WTC11 (cell line): ENCODE results near the gene PDZRN3. TPM values are rescaled to one million over a fixed set of nuclear protein-coding genes. Genes with fewer than 3 reads are reported as not detected.

Experiments
- ATAC-seq: fragments of 200-7000 bp; cut with Tn5 transposase; 2 replicates; pipeline ENCODE4 v1.10.0; 2021; ENCODE audit warnings: mild to moderate bottlenecking, moderate library complexity
- CTCF ChIA-PET: fragments of 300-600 bp; sonication (Branson Sonifier 250); formaldehyde crosslinking; loops from one replicate; lab custom pipeline; 2021; ENCODE audit warnings: antibody characterized with exemption; lab: Charles Lee
- POLR2A ChIA-PET: fragments of 350-600 bp; sonication (Branson Sonifier 250); formaldehyde crosslinking; loops from one replicate; lab custom pipeline; 2021; ENCODE audit warnings: antibody characterized with exemption; lab: Charles Lee
- DNase-seq: peaks from one replicate; pipeline ENCODE4 v3.0.0; 2021; ENCODE audit warnings: low spot score
- H3K27ac Mint-ChIP-seq: 2 replicates; pipeline ENCODE4 v1.8.0; 2021; ENCODE audit warnings: mixed read lengths
- H3K27me3 Mint-ChIP-seq: 2 replicates; pipeline ENCODE4 v1.8.0; 2021; ENCODE audit warnings: low read depth, mild to moderate bottlenecking, moderate library complexity, mixed read lengths
- H3K36me3 Mint-ChIP-seq: 2 replicates; pipeline ENCODE4 v1.8.0; 2021; ENCODE audit warnings: mixed read lengths
- H3K4me1 Mint-ChIP-seq: 2 replicates; pipeline ENCODE4 v1.8.0; 2022; ENCODE audit warnings: mixed read lengths
- H3K4me3 Mint-ChIP-seq: 2 replicates; pipeline ENCODE4 v1.8.0; 2021; ENCODE audit warnings: mild to moderate bottlenecking, moderate library complexity, mixed read lengths
- H3K9me3 Mint-ChIP-seq: 2 replicates; pipeline ENCODE4 v1.8.0; 2021; ENCODE audit warnings: mixed read lengths
- ARID4B ChIP-seq: sonication (generic); formaldehyde crosslinking; IDR thresholded peaks from 2 replicates; pipeline ENCODE4 v1.8.0; 2023; ENCODE audit warnings: missing genetic modification reagents, mild to moderate bottlenecking, borderline replicate concordance
- E2F1 ChIP-seq: sonication (generic); formaldehyde crosslinking; IDR thresholded peaks from 2 replicates; pipeline ENCODE4 v1.8.0; 2022; ENCODE audit warnings: mild to moderate bottlenecking, missing genetic modification reagents
- E2F4 ChIP-seq: sonication (generic); formaldehyde crosslinking; IDR thresholded peaks from 2 replicates; pipeline ENCODE4 v1.8.1; 2022; ENCODE audit warnings: low read depth, mild to moderate bottlenecking, moderate library complexity, missing genetic modification reagents, borderline replicate concordance
- E2F5 ChIP-seq: sonication (generic); formaldehyde crosslinking; IDR thresholded peaks from 2 replicates; pipeline ENCODE4 v1.8.1; 2022; ENCODE audit warnings: mild to moderate bottlenecking, moderate library complexity, missing genetic modification reagents
- ERG ChIP-seq: fragments of 250-450 bp; sonication (Bioruptor Pico); IDR thresholded peaks from 2 replicates; pipeline ENCODE4 v1.8.0; 2021; ENCODE audit warnings: mild to moderate bottlenecking
- FOXK1 ChIP-seq: sonication (generic); formaldehyde crosslinking; IDR thresholded peaks from 2 replicates; pipeline ENCODE4 v1.8.0; 2022; ENCODE audit warnings: mild to moderate bottlenecking, moderate library complexity, missing genetic modification reagents
- IRF1 ChIP-seq: sonication (generic); formaldehyde crosslinking; IDR thresholded peaks from 2 replicates; pipeline ENCODE4 v1.8.0; 2023; ENCODE audit warnings: missing genetic modification reagents
- JAZF1 ChIP-seq: fragments of 250-450 bp; sonication (Bioruptor Pico); IDR thresholded peaks from 2 replicates; pipeline ENCODE4 v1.9.0; 2021; ENCODE audit warnings: moderate library complexity, mild to moderate bottlenecking, inconsistent platforms
- NFATC4 ChIP-seq: fragments of 250-450 bp; sonication (Bioruptor Pico); IDR thresholded peaks from 2 replicates; pipeline ENCODE4 v1.9.0; 2021; ENCODE audit warnings: mild to moderate bottlenecking
- NFE2L1 ChIP-seq: sonication (generic); formaldehyde crosslinking; IDR thresholded peaks from 2 replicates; pipeline ENCODE4 v1.8.1; 2023; ENCODE audit warnings: missing genetic modification reagents
- SP1 ChIP-seq: sonication (generic); formaldehyde crosslinking; conservative IDR thresholded peaks from 2 replicates; pipeline ENCODE4 v1.8.1; 2022; ENCODE audit warnings: missing genetic modification reagents
- TCF7 ChIP-seq: sonication (generic); formaldehyde crosslinking; IDR thresholded peaks from 2 replicates; pipeline ENCODE4 v1.8.0; 2022; ENCODE audit warnings: mild to moderate bottlenecking, low read depth, missing genetic modification reagents, moderate library complexity
- TEAD4 ChIP-seq: sonication (generic); formaldehyde crosslinking; IDR thresholded peaks from 2 replicates; pipeline ENCODE4 v1.8.0; 2022; ENCODE audit warnings: mild to moderate bottlenecking, missing genetic modification reagents
- ZMAT4 ChIP-seq: fragments of 250-450 bp; sonication (Bioruptor Pico); IDR thresholded peaks from 2 replicates; pipeline ENCODE4 v1.9.0; 2021; ENCODE audit warnings: mild to moderate bottlenecking
- ZNF423 ChIP-seq: fragments of 250-450 bp; sonication (Bioruptor Pico); IDR thresholded peaks from 2 replicates; pipeline ENCODE4 v2.1.2; 2022; ENCODE audit warnings: mild to moderate bottlenecking, moderate library complexity
- total RNA-seq: library from RNA; stranded (reverse); gene quantifications from 3 replicates; pipeline ENCODE4 v1.2.3, GENCODE V29; 2021

The PDZRN3 gene
- total RNA-seq, 1 experiment from 2014 or later, result 9.5 TPM

GRCh38 chr3:73637042-73637441, 12.3 kb upstream of the PDZRN3 start:
- Mint-ChIP-seq H3K36me3 (no peaks in the 10 kb centered on the region), H3K27me3 (no peaks in the 10 kb centered on the region), H3K27ac (no peak overlapping the region), H3K9me3 (no peaks in the 10 kb centered on the region), H3K4me1 (peaks cover 22% of the 10 kb centered on the region), H3K4me3 (no peak overlapping the region)
- no peak for TF ChIP-seq NFE2L1
- CTCF ChIA-PET, result no interaction called here
- no peak for ATAC-seq
- POLR2A ChIA-PET, result no interaction called here
- DNase-seq, result no peak

- H3K4me1 Mint-ChIP-seq, result peaks cover 22% of the 10 kb centered on the region
- CTCF ChIA-PET, result no interaction called here
- no peak for ATAC-seq
- no peaks in the 10 kb centered on the region for H3K27me3 Mint-ChIP-seq
- TF ChIP-seq ZNF423, result no peak
- TF ChIP-seq TEAD4 (CRISPR knock-in tag), result no peak
- no peak for TF ChIP-seq E2F5
- no peak for TF ChIP-seq JAZF1 (CRISPR knock-in tag)
- no peaks in the 10 kb centered on the region for H3K36me3 Mint-ChIP-seq
- H3K4me3 Mint-ChIP-seq, result no peak overlapping the region
- H3K27ac Mint-ChIP-seq, result no peak overlapping the region
- POLR2A ChIA-PET, result no interaction called here
- no peak for DNase-seq
- H3K9me3 Mint-ChIP-seq, result no peaks in the 10 kb centered on the region
Measured at GRCh38 chr3:73635254-73635653, 10.5 kb upstream of the PDZRN3 start.

- Mint-ChIP-seq H3K27ac (no peak overlapping the region), H3K36me3 (no peaks in the 10 kb centered on the region), H3K4me1 (peaks cover 19% of the 10 kb centered on the region), H3K9me3 (no peaks in the 10 kb centered on the region), H3K27me3 (peaks cover 3% of the 10 kb centered on the region; the same call in 1 of the 2 replicates), H3K4me3 (no peak overlapping the region)
- ATAC-seq, result no peak
- ChIA-PET POLR2A (no interaction called here), CTCF (no interaction called here)
- no peak for DNase-seq
- TF ChIP-seq ERG (CRISPR knock-in tag), result no peak
- TF ChIP-seq E2F4, result no peak
- no peak for TF ChIP-seq ARID4B (CRISPR knock-in tag)
- no peak for TF ChIP-seq E2F1 (CRISPR knock-in tag)
- no peak for TF ChIP-seq IRF1 (CRISPR knock-in tag)
- TF ChIP-seq TCF7 (CRISPR knock-in tag), result no peak
- TF ChIP-seq NFATC4 (CRISPR knock-in tag), result no peak
- no peak for TF ChIP-seq SP1 (CRISPR knock-in tag)
- no peak for TF ChIP-seq ZMAT4 (CRISPR knock-in tag)
- no peak for TF ChIP-seq FOXK1 (CRISPR knock-in tag)
Measured at GRCh38 chr3:73633916-73634344, 9.2 kb upstream of the PDZRN3 start.
